SKM-1 treated with dmso at 0.1 percent for 144 hours (cell line): Measurements from ENCODE around the gene HINT3.
"Not testable (repeated sequence)": the region's sequence is repeated elsewhere in the genome, so short reads cannot be mapped to it uniquely, and the experiment has no call there.

Experiments used
- DNase-seq: peaks from one replicate; lab custom pipeline; 2025; ENCODE audit not compliant: unreplicated experiment; lab: John Stamatoyannopoulos, UW

The HINT3 gene

DNA sequence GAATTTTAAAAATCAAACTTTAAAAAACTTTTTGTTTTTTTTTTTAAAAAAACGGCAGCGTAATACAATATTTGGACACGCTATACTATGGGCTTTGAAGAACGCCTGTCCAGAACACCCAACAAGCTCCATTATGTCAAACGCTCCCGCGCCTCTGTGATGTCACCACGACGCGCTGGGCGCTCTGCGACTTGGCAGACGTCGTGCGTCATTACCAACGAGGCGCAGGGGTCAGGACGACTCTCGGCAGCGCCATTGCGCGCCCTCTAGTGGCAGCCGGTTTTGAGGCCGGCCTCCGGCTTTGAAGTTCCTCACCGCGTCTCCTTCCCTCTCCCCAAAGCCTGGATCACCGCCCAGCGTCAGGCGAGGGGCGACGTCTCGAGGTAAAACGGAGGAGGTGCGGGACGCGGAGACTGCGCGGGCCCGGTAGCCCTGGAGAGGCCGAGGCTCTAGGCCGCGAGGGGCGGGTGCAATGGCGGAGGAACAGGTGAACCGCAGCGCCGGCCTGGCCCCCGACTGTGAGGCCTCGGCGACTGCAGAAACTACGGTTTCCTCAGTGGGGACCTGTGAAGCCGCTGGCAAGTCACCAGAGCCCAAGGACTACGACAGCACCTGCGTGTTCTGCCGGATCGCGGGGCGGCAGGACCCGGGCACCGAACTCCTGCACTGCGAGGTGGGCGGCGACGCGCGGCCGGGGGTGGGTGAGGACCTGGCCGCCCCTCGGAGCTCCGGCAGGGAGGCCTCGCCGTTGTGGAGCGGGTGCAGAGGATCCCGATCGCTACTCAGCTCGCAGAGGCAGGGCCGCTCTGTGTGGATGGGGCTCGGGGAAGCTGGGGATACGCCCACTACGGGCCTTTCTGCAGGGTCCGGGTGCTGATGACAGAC lies at the start of gene HINT3:
HINT3 (plus strand) TSS at position 265 of the 885 bp plus-strand sequence; CDS start at position 473, 208 bp downstream.
- peak; percentile 95 for DNase-seq

DNA sequence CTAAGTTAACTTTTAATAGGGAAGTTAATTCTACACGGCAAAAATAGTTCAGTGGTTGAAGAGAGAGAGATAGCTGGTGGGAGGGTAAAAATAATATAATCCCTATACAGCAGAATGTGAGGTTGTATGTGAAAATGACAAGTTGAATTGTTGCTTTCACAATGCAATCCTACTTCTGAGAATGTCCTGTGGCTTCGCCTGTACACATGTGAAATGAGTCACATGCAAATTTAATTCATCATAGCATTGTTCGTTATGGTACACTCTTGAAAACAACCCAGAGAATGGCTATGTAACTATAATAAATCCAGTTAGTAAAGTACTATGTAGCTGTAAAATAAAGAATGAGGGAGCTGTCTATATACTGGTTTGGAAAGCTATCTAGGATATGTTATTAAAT lies 46.0 kb upstream of the HINT3 start:
- DNase-seq = no peak

DNA sequence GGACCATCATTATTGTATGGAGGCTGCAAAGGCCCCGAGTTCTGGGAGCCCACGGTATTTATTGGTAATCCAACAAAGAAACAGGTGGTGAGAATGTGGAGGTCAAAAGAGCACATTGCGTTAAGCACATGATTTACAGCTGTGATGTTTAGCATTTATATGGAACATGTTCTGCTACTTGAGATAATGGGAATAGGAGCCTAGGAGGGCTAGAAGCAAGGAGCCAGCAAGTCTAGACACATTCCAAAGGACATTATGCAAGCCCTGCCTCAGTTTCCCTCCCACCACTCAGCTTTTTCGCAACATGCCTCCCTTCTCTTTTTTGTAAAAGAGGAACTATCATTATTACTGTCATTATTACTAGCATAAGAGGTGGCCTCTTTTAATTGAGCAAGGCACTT lies 45.5 kb upstream of the HINT3 start:
- not testable (repeated sequence) for DNase-seq

DNA sequence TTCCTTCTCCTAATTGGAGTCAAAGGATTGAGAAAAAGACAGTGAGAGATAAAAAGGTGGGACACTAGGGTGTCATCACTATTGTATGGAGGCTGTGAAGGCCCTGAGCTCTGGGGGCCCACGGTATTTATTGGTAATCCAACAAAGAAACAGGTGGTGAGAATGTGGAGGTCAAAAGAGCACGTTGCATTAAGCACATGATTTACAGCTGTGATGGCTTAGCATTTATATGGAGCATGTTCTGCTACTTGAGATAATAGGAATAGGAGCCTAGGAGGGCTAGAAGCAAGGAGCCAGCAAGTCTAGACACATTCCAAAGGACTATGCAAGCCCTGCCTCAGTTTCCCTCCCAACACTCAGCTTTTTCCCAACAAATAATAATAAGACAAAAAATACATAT lies 44.1 kb upstream of the HINT3 start:
- DNase-seq = not testable (repeated sequence)

DNA sequence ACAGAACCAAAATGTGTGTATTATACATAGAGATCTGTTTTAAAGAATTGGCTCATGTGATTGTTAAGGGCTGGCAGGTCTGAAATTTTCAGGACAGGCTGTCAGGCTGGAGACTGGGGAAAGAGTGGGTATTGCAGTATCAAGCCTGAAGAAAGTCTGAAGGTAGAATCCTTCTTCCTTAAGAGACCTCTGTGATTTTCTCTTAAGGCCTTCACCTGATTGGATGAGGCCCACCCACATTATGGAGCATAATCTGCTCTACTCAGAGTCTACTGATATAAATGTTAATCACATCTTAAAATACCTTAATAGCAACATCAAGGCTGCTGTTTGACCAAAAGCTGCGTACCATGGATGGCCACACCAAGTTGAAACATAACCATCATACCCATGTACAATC lies 43.4 kb upstream of the HINT3 start:
- no peak for DNase-seq

DNA sequence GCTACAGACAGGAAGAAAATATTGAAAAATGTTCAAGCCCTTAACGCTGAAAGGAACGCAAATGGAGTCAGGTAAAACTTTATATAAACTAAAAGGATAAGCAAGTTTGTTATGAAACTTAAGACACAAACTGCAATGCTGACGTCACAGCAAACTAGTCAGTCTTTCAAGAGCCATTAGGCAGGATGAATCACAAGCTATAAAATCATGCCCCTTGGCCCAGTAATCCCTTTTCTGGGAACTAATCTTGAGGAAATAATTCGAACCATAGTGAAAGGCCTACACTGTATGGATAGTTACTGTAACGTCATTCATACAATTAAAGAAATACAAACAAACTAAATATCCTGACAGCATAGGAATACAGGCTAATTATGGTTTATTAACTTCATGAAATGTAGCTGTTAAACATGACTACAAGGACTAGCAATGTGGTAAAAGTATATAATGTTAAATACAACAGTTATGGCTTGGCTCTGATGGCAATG lies 42.7 kb upstream of the HINT3 start:
- DNase-seq = no peak

DNA sequence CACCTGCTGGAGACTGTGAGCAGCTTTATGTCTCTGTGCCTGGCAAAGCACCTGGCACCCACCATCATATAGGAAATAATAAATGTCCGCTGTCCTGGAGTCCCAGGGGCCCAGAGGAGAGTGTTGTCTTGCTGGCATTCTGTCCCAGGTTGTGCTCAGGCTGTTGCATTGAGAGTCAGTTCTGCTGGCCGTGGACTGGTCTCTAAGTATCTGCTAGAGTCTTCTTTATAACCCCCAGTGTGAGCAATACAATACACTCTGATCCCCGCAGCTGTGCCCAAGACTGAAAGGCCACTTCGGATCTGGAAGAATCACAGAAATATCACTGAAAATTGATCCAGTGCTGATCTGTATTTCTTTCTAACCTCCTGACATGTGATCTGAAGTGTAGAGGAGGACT lies 38.3 kb upstream of the HINT3 start:
- no peak for DNase-seq

DNA sequence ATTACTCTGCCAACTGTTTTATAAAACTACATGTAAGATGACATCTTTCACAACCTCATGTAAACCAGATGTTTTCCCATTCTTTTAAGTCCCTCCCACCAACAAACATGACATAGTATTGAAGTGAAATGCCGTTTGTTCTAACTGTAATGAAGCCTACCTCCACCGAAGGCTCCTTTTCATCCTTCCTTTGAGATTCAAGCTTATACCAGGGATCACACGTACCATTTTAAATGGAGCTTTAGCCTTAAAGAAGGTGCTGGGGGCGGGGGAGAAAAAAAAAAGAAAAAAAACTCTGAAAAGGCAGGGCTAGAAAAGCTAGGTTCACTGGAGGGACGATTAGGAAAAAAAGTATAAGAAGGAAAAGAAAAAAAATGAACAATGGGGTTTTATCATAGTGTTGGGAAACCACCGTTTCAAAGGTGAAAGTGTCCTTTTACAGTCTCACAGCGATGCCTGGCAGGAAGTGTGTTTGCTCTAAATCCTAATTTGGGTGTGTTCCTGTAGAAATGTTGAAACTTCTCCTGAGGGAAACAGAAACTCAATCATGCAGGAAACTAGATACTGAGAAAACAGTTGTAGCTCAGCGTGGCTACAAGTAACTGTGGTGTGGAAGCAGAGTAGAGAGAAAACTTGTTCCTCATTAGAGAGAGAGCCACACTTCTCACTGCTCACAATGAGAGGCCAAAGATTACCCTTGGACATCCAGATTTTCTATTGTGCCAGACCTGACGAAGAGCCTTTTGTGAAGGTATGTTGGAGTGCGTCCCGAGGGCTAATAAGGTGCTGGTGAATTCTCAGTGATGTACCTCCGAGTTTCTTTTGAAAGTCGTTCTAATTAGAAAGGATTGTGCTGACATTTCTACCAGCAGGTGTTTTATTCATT lies 37.6 kb upstream of the HINT3 start:
- DNase-seq = peak; percentile 77

DNA sequence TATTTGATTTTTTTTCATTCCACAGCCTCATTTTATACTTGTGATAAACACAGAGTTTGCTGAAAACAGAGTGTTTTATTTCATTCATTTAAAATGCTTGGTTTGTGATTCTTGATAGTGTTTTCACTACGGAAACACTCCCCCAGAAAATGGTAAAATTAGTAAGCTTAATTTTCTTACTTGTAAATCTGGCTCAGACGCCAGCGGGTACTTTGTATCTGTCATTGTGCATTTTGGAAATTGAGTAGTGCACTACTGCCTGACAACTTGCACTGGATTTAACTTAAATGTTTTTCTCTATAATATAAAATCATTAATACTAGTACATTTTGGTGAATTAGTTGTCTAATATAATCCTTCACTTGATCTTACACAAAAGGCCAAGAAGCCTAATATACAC lies 37.0 kb upstream of the HINT3 start:
- no peak for DNase-seq

DNA sequence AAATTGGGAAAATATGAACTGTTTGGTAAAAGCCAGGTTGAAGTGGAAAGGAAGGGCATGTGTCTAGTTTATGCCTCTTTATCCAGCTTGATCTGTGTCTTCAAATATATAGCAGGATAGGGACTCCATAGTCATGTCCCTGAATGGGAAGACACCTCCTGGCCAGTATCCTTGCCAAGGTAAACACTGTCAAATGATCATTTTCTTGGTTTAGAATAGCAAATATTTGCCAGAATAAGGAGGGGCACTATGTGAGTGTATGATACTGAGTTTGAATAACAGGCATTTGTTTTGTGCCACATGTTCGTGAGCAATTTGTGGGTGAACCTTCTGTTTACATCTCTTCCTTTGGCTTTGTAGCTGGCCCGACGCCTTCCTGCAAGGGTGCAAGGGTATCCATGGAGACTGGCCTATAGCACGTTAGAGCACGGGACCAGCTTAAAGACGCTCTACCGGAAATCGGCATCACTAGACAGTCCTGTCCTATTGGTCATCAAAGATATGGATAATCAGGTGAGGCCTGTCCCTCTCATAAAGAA lies 34.2 kb upstream of the HINT3 start:
- no peak for DNase-seq

DNA sequence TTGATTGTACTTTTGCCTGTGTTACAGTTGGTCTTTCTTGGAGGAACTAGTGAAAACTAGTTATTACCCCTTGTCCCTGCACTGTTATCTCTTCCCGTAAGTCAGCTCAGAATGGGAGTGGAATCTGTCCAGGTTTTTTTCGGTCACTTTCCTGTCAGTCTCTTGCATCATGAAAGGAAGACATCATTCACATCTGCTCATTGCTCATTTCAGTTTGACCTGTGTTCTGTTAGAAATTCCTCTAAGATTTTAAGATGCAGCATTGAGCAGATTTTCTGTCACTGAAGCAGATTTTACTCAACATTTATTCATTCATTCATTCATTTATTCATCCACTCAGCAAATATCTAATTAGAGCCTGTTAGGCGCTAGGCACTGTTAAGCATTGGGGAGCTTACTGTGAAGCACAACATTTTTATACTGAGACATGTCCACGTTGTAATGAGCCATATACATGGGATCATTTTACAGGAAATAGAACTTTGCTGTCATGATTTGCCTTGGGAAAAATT lies 33.1 kb upstream of the HINT3 start:
- DNase-seq = no peak

DNA sequence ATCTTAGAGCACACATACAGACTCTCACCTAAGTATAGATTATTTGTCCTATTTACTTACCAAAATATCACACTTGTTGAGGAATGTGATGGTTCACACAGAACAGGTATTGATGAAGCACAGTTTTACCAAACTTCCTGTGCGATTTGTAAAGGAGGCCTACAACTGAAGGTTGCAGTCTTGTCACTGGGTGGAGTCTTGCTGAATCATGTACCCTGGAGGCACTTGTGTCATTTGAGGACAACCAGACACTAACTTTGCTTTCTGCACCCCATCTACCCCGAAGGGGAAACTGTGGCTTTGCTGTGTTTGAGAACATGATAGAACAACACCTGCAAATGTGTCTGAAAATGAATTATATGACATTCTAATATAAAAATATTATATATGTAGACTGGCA lies 32.4 kb upstream of the HINT3 start:
- no peak for DNase-seq

DNA sequence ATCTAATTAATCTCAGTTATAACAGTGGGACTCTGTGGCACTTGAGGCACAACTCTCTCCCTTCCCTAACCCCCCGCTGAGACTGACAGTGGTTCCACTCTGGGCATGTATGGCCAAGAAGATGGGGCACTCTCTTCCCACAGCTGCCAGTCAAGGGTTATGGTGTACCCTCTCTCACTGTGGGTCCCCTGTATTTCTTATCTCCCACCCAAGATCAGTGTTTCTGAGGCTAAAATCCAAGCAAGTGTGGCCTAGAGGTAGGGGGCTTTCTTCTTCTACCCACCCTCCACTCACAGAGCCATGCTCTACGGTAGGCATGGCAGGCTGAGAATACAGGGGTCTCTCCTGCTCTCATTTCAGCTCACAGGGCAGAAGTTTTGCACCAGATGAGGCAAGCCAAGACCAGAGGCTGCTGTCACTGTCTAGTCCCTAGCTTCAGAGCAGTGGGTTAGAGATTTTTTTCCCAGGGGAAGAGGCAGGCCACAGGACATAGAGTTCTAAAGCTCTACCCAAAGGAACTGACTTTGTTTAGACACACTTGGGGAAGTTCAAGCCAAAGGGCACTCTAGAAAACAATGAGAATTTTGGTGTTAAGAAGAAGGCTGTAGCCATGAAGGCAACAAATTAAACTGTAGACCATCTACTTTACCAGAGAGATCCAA lies 31.7 kb upstream of the HINT3 start:
- no peak for DNase-seq

DNA sequence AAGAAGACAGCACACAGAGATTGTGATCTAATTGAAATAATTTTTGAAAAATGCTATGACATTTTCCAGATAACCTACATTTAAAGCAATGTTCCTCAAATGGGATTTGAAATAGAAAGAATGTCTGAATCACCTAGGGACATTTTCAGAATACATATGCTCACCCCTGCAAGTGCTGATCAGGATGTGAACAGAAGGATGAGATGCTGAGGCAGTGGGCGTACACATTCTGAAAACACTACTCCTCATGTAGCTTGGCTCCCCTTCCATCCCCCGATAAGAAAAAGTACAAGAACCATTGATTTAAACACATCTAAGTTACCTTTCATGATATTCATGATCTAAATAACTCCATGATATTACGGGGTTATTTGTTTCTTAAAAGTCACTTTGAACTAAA lies 29.9 kb upstream of the HINT3 start:
- DNase-seq = no peak

DNA sequence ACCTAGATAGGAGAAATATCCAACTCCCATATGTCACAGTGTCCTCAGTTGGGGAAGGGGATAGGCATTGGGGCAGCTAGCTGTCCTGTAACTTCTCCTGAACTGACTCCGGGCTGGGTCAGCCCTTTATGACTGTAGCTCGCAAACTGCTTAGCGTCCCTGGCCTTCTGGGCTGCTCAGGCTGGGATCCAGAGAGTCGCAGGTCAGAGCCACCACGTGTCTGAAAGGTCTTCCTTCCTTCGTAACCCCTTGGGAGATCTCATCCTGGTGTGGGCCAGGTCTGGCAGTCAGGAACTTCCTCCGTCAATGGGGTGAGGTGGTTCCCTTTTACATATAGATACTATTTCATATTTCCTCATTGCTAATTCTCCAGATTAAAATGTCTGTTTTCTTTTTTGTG lies 28.8 kb upstream of the HINT3 start:
- no peak for DNase-seq

DNA sequence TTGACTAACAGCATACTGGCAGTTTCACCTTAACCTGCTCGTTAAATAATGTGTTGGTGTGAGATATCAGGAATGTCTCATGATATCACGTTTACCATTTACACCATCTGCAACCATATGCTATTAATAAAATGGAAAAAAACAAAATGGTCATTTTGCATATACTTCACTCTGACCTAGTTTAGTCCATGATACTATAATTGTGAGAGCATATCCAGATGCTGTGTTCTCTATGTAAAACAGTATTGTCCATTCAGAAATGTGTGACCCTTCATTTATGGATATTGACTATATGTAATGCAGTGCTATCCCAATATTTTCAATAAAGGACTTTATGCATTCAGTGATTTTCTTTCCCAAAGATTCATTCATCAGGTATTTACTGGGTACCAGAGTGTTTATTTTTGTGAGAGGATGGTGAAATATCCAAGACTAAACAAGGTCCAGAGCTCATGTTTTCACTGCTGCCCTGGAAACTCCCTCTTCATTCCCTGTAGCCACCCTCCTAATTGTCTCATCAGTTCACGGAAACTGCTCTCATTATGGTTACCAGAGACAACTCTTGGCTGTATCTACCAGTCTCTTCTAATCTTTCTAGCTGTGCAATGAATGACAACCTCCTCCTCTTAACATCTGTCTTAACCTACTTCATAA lies 25.7 kb upstream of the HINT3 start:
- DNase-seq = no peak

DNA sequence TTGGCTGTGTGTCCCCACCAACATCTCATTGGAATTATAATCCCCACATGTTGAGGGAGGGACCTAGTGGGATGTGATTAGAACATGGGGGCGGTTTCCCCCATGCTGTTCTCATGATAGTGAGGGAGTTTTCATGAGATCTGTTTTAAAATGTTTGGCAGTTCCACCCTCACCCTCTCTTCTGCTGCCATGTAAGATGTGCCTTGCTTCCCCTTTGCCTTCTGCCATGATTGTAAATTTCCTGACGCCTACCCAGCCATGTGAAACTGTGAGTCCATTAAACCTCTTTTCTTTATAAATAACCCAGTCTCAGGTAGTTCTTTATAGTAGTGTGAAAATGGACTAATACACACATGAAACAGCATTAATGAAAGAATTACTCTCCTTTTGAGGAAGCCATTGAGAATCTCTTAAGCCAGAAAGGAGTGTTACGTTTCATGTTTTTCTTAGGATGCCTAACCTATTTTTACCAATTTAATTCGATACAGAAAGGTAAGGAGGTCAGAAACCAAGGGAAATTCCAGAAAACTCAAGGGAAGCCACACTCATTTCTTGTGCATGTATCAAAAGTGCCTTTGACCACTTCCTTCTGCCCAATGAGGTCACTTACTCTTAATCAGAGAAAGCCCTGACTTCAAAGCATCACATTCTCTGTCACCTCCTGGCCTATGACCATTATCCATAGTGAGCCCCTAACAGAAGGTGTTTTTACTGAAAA lies 24.7 kb upstream of the HINT3 start:
- DNase-seq = no peak

DNA sequence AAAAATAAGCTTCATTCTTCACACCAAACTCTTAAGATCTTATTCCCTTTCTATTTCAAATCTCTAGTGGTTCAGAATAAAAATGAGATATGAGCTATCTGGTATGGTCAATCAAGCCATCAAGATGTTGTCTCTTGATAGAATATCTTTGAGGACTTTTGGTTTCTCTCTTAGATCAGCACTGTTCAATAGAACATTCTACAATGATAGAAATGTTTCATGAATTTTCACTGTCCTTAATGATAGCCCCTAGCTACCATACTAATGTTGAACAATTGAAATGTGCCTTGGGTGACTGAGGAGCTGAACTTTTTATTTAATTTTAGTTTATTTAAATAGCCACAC lies 24.1 kb upstream of the HINT3 start:
- no peak for DNase-seq

DNA sequence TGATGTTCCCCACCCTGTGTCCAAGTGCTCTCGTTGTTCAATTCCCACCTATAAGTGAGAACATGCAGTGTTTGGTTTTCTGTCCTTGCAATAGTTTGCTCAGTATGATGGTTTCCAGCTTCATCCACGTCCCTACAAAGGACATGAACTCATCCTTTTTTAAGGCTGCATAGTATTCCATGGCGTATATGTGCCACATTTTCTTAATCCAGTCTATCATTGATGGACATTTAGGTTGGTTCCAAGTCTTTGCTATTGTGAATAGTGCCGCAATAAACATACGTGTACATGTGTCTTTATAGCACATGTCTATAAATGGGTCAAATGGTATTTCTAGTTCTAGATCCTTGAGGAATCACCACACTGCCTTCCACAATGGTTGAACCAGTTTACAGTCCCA lies 21.1 kb upstream of the HINT3 start:
- DNase-seq = not testable (repeated sequence)

DNA sequence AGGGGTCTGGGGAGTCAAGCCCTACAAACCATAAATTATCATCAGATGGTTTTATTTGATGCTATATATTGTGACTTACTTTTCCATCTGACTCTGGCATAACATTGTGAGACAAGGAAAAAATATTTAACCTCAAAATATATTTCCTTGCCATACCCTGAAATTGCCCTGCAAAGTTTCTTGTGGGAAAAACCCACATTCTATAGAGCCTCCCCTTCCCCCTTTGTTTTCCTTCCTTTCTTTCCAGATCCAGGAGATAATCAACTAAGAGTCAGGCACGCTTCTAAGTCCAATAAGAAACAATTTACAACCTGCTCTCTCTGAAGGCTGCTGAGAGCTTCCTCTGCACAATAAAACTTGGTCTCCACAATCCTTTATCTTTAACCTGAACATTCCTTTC lies 17.5 kb upstream of the HINT3 start:
- no peak for DNase-seq
